ENCODE measurements around the gene OR1J4. TPM values are rescaled to one million over a fixed set of nuclear protein-coding genes. Genes with fewer than 3 reads are reported as not detected.

The OR1J4 gene
- total RNA-seq, result not detected in 2 replicates

GRCh38 chr9:122518841-122519240 is at the start of gene OR1J4:
OR1J4 (plus strand) TSS chr9:122519141; CDS start chr9:122519141, 0 bp downstream.

GRCh38 chr9:122477826-122478225 is 41.1 kb upstream of the OR1J4 start, which contains the start of gene OR1J1:
OR1J1 (minus strand) TSS chr9:122477926; CDS start chr9:122477926, 0 bp downstream.

GRCh38 chr9:122510502-122510901 is 8.4 kb upstream of the OR1J4 start, which contains the start of gene OR1J2:
OR1J2 (plus strand) TSS chr9:122510802; CDS start chr9:122510802, 0 bp downstream.

GRCh38 chr9:122527193-122527592 is 8.3 kb downstream of the OR1J4 start, which contains the start of gene OR1N1:
OR1N1 (minus strand) TSS chr9:122527293; CDS start chr9:122527293, 0 bp downstream.

GRCh38 chr9:122552812-122553211 is 33.9 kb downstream of the OR1J4 start, which contains the start of gene OR1N2:
OR1N2 (plus strand) TSS chr9:122553112; CDS start chr9:122553212, 100 bp downstream.

Other genes starting within 250 kb of the OR1J4 start
- gene PTGS1, start 148.1 kb upstream of the OR1J4 start, total RNA-seq, result 1.9 TPM in 2 replicates
- not detected in 2 replicates for gene OR1J1, start 41.2 kb upstream of the OR1J4 start, total RNA-seq
- not detected in 2 replicates for gene OR1J2, start 8.3 kb upstream of the OR1J4 start, total RNA-seq
- not detected in 2 replicates for gene OR1N1, start 8.2 kb downstream of the OR1J4 start, total RNA-seq
- gene OR1N2, start 34.0 kb downstream of the OR1J4 start, total RNA-seq, result not detected in 2 replicates
- not detected in 2 replicates for gene OR1L8, start 64.2 kb downstream of the OR1J4 start, total RNA-seq
- gene OR1Q1, start 95.6 kb downstream of the OR1J4 start, total RNA-seq, result not detected in 2 replicates
- gene OR1B1, start 138.5 kb downstream of the OR1J4 start, total RNA-seq, result not detected in 2 replicates
- gene OR1L1, start 142.6 kb downstream of the OR1J4 start, total RNA-seq, result 0.24 TPM in 1 of 2 replicates, not detected in the other
- gene OR1L3, start 156.0 kb downstream of the OR1J4 start, total RNA-seq, result not detected in 2 replicates
- not detected in 2 replicates for gene OR1L4, start 204.8 kb downstream of the OR1J4 start, total RNA-seq
- 0.24 TPM in 1 of 2 replicates, not detected in the other for gene OR1L6, start 223.2 kb downstream of the OR1J4 start, total RNA-seq

Data from tracheal epithelial cell (primary cell).